Fibroblast of lung (primary cell): ENCODE measurements around the gene EHD3. TPM values are rescaled to one million over a fixed set of nuclear protein-coding genes. Genes with fewer than 3 reads are reported as not detected.
A peak's percentile ranks its signal among the peaks of the same experiment; 100 is the strongest.

Source experiments
- DNase-seq, 2 donors: peaks; one replicate each; pipeline versions ENCODE4 v3.0.0 to v3.0.0-alpha.2; 2010; ENCODE audit warnings: low read depth in 2 of 2
- H2AFZ ChIP-seq: 2 replicates; pipeline ENCODE4 v1.5.1; 2012; ENCODE audit warnings: low read length, control low read depth, inconsistent platforms
- H3K27ac ChIP-seq: 2 replicates; pipeline ENCODE4 v1.5.1; 2011; ENCODE audit warnings: low read length, control low read depth; ENCODE audit not compliant: insufficient read depth
- H3K27me3 ChIP-seq: 2 replicates; pipeline ENCODE4 v1.5.1; 2011; ENCODE audit warnings: mild to moderate bottlenecking, low read length; ENCODE audit not compliant: control insufficient read depth, insufficient read depth
- H3K36me3 ChIP-seq: 2 replicates; pipeline ENCODE4 v1.5.1; 2011; ENCODE audit warnings: low read length; ENCODE audit not compliant: control insufficient read depth, insufficient read depth
- H3K4me1 ChIP-seq: 2 replicates; pipeline ENCODE4 v1.5.1; 2011; ENCODE audit warnings: low read length; ENCODE audit not compliant: control insufficient read depth, insufficient read depth; ENCODE audit errors: extremely low read depth
- H3K4me2 ChIP-seq: 2 replicates; pipeline ENCODE4 v1.5.1; 2011; ENCODE audit warnings: low read length, control low read depth; ENCODE audit not compliant: insufficient read depth; ENCODE audit errors: extremely low read depth
- H3K4me3 ChIP-seq, 4 experiments: fragments of 200-600 bp in 1 of 4; sonication (generic) in 1 of 4; replicated peaks in 1 of 4; 2 replicates each; pipeline ENCODE4 v1.5.1; 2011 to 2016; ENCODE audit warnings: low read length in 4 of 4, low read depth in 3 of 4, mild to moderate bottlenecking in 3 of 4, control low read depth in 2 of 4, inconsistent platforms in 1 of 4, mixed read lengths in 1 of 4; ENCODE audit not compliant: insufficient read depth in 1 of 4; ENCODE audit errors: control extremely low read depth in 1 of 4
- H3K79me2 ChIP-seq: 2 replicates; pipeline ENCODE4 v1.5.1; 2012; ENCODE audit warnings: mild to moderate bottlenecking, low read length, inconsistent platforms; ENCODE audit not compliant: control insufficient read depth, insufficient read depth
- H3K9ac ChIP-seq: 2 replicates; pipeline ENCODE4 v1.5.1; 2011; ENCODE audit warnings: mild to moderate bottlenecking, low read length, control low read depth; ENCODE audit not compliant: insufficient read depth
- H3K9me3 ChIP-seq: 2 replicates; pipeline ENCODE4 v1.5.1; 2012; ENCODE audit warnings: low read depth, low read length; ENCODE audit not compliant: control insufficient read depth, insufficient read depth
- H4K20me1 ChIP-seq: 2 replicates; pipeline ENCODE4 v1.5.1; 2011; ENCODE audit warnings: low read length; ENCODE audit not compliant: control insufficient read depth, insufficient read depth; ENCODE audit errors: extremely low read depth
- EZH2 ChIP-seq: IDR thresholded peaks from 2 replicates; pipeline ENCODE4 v1.5.1; 2012; ENCODE audit warnings: low read length, control low read depth, mild to moderate bottlenecking; ENCODE audit errors: missing control alignments
- polyA plus RNA-seq, 2 donors: library from polyadenylated mRNA; depleted of rRNA in 1 of 2; stranded (reverse) in 1 of 2; unstranded in 1 of 2; fragments of >200 nt; gene quantifications; 2 replicates each; pipeline ENCODE4 v1.2.1, GENCODE V29; 2011 to 2012; ENCODE audit warnings: missing spikeins in 1 of 2
- total RNA-seq: library from RNA; depleted of rRNA; stranded (reverse); fragments of >200 nt; gene quantifications from 2 replicates; pipeline ENCODE4 v1.2.1, GENCODE V29; 2014
- TF ChIP-seq, protein P1 (sequence below), 2 donors: IDR thresholded peaks in 1 of 2; conservative IDR thresholded peaks in 1 of 2; 1 replicate in 1 of 2; 2 replicates in 1 of 2; pipeline ENCODE4 v1.5.1; 2011 to 2012; ENCODE audit warnings: low read length in 2 of 2, control low read depth in 1 of 2, inconsistent platforms in 1 of 2, low read depth in 1 of 2, mild to moderate bottlenecking in 1 of 2

Gene EHD3
- total and polyA plus RNA-seq, 2 donors (not counting 1 experiment from before 2014, with no cell fraction given): 30.6 to 37.5 TPM

DNA sequence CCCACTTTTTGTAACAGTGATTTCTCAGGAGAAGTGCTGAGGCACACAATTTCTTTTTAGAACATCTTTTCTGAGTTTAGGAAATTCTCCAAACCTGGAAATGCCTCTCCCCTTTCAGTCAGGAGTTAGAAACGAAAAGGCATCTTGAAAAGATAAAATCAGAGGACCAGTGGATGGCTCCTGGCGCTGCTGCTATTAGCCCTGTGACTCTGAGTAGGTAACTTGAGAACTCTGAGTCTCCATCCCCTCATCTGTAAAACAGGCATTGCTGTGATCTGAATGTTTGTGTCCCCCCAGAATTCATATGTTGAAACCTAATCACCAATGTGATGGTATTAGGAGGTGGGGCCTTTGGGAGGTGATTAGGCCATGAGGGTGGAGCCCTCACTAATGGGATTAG, 50.2 kb downstream of the EHD3 start:
- Histone ChIP-seq H3K27ac (no peak overlapping the region), H4K20me1 (no peaks in the 10 kb centered on the region), H3K9ac (no peak overlapping the region), H3K4me2 (no peak overlapping the region), H3K27me3 (no peaks in the 10 kb centered on the region), H3K9me3 (no peaks in the 10 kb centered on the region), H3K4me3 (no peak overlapping the region), H3K79me2 (no peaks in the 10 kb centered on the region), H2AFZ (no peak overlapping the region), H3K36me3 (no peaks in the 10 kb centered on the region), H3K4me1 (no peaks in the 10 kb centered on the region)
- no peak for DNase-seq
- TF ChIP-seq, protein P1, sequence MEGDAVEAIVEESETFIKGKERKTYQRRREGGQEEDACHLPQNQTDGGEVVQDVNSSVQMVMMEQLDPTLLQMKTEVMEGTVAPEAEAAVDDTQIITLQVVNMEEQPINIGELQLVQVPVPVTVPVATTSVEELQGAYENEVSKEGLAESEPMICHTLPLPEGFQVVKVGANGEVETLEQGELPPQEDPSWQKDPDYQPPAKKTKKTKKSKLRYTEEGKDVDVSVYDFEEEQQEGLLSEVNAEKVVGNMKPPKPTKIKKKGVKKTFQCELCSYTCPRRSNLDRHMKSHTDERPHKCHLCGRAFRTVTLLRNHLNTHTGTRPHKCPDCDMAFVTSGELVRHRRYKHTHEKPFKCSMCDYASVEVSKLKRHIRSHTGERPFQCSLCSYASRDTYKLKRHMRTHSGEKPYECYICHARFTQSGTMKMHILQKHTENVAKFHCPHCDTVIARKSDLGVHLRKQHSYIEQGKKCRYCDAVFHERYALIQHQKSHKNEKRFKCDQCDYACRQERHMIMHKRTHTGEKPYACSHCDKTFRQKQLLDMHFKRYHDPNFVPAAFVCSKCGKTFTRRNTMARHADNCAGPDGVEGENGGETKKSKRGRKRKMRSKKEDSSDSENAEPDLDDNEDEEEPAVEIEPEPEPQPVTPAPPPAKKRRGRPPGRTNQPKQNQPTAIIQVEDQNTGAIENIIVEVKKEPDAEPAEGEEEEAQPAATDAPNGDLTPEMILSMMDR (conservative IDR thresholded peaks at IDR 0.05 in 1 of 2, IDR thresholded peaks at IDR 0.05 in 1 of 2; ENCODE audit: low read depth in 1 of 2, low read length in 2 of 2): no peak

DNA sequence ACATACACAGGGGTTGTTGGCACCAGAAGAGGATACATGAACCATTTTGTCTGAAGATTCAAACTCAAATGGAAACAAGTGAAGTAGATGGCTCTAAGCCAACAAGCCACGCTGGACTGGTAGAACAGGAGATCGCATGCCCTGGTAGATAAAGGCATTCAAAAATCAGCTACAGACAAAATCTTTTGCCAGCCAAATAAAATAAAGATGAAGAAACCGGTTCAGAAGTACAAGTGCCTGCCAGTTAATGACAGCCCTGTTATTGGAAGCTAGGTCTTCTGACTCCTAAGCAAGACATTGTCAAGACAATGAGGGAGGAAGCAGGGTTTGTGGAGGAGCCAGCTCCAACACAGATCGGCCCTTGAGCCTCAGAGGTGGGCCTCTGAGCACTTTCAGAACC, 52.3 kb downstream of the EHD3 start:
- H3K9me3 ChIP-seq: no peaks in the 10 kb centered on the region
- no peaks in the 10 kb centered on the region for H3K27me3 ChIP-seq
- no peaks in the 10 kb centered on the region for H3K36me3 ChIP-seq
- H3K27ac ChIP-seq: no peak overlapping the region
- H3K4me1 ChIP-seq: no peaks in the 10 kb centered on the region
- no peaks in the 10 kb centered on the region for H3K79me2 ChIP-seq
- no peak overlapping the region for H2AFZ ChIP-seq
- no peak overlapping the region for H3K4me3 ChIP-seq
- DNase-seq: no peak
- TF ChIP-seq EZH2: no peak
- TF ChIP-seq, protein P1 (conservative IDR thresholded peaks at IDR 0.05 in 1 of 2, IDR thresholded peaks at IDR 0.05 in 1 of 2; ENCODE audit: low read depth in 1 of 2, low read length in 2 of 2): no peak
- no peaks in the 10 kb centered on the region for H4K20me1 ChIP-seq
- H3K9ac ChIP-seq: no peak overlapping the region
- no peak overlapping the region for H3K4me2 ChIP-seq

DNA sequence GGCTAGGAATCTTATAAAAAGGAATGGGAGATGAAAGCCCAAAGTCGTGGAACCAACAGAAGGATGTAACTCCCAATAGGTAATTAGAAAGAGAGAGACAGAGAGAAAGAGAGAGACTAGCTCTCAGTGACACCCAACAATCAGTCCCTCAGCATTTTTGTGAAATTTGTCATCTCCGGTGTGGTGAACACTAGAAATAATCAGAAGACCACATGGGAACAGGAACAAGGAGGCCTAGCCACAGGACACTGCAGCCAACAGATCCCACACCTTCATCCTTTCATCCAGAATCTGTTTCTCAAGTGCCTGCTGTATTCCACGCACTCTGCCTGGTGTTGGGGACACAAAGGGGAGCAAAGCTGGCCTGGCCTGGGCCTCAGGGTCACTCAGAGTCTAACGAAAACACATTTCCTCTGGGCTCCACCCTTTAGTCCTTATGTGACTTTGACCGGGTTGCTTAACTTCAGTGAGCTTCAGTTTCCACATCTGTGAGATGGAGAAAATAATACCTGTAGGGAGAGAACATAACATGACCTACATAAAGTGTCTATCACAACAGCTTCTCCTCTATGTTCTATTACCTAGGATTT, 53.1 kb downstream of the EHD3 start:
- no peaks in the 10 kb centered on the region for H3K27me3 ChIP-seq

More for the DNA sequence above, 53.1 kb downstream of the EHD3 start:
- DNase-seq: peak in 1 of 2 donors; percentile 28
- Histone ChIP-seq H3K27ac (no peak overlapping the region), H3K4me1 (no peaks in the 10 kb centered on the region), H3K9ac (no peak overlapping the region), H3K9me3 (no peaks in the 10 kb centered on the region), H2AFZ (no peak overlapping the region), H3K4me2 (no peak overlapping the region), H3K79me2 (no peaks in the 10 kb centered on the region), H4K20me1 (no peaks in the 10 kb centered on the region), H3K4me3 (no peak overlapping the region), H3K36me3 (no peaks in the 10 kb centered on the region)
- TF ChIP-seq, protein P1 (conservative IDR thresholded peaks at IDR 0.05 in 1 of 2, IDR thresholded peaks at IDR 0.05 in 1 of 2; ENCODE audit: low read depth in 1 of 2, low read length in 2 of 2): no peak
- TF ChIP-seq EZH2: no peak
